ENCODE measurements around the gene MYO6. TPM values are rescaled to one million over a fixed set of nuclear protein-coding genes. Genes with fewer than 3 reads are reported as not detected.

The MYO6 gene
- total RNA-seq, 2 donors from 2014 or later: 72.3 to 80.9 TPM

- TF ChIP-seq CTCF (IDR thresholded peaks at IDR 0.05): no peak
- no peak for DNase-seq
- Histone ChIP-seq H3K9me3 (no peaks in the 10 kb centered on the region), H3K4me1 (no peaks in the 10 kb centered on the region), H3K36me3 (no peaks in the 10 kb centered on the region), H3K4me3 (no peak overlapping the region), H3K9ac (ENCODE audit: low read depth in 2 of 2, low read length in 2 of 2) (no peak overlapping the region), H3K27ac (no peak overlapping the region), H3K27me3 (no peaks in the 10 kb centered on the region)
- intact Hi-C loops (cut with DNase I): no loop called here
These were observed 125.2 kb downstream of the MYO6 start for GRCh38 chr6:75874224-75874623.

- Histone ChIP-seq H3K27ac (no peak overlapping the region), H3K36me3 (no peaks in the 10 kb centered on the region), H3K4me3 (no peak overlapping the region), H3K9ac (ENCODE audit: low read depth in 2 of 2, low read length in 2 of 2) (no peak overlapping the region), H3K9me3 (no peaks in the 10 kb centered on the region), H3K4me1 (no peaks in the 10 kb centered on the region), H3K27me3 (no peaks in the 10 kb centered on the region)
- no peak for DNase-seq
- no peak for TF ChIP-seq CTCF (IDR thresholded peaks at IDR 0.05)
- intact Hi-C loops (cut with DNase I): no loop called here
These were observed 127.1 kb downstream of the MYO6 start for GRCh38 chr6:75876152-75876551.

GRCh38 chr6:75880305-75880704 lies 131.3 kb downstream of the MYO6 start:
- no peak for TF ChIP-seq CTCF (IDR thresholded peaks at IDR 0.05)
- H3K4me1 ChIP-seq: no peaks in the 10 kb centered on the region
- H3K27me3 ChIP-seq: no peaks in the 10 kb centered on the region
- no peak for DNase-seq
- no peaks in the 10 kb centered on the region for H3K9me3 ChIP-seq
- intact Hi-C loops (cut with DNase I): no loop called here
- no peak overlapping the region for H3K9ac ChIP-seq (ENCODE audit: low read depth in 2 of 2, low read length in 2 of 2)
- H3K27ac ChIP-seq: no peak overlapping the region
- no peak overlapping the region for H3K4me3 ChIP-seq
- no peaks in the 10 kb centered on the region for H3K36me3 ChIP-seq

- Histone ChIP-seq H3K4me3 (no peak overlapping the region), H3K9ac (ENCODE audit: low read depth in 2 of 2, low read length in 2 of 2) (no peak overlapping the region), H3K9me3 (no peaks in the 10 kb centered on the region), H3K27me3 (no peaks in the 10 kb centered on the region), H3K4me1 (no peaks in the 10 kb centered on the region), H3K27ac (no peak overlapping the region), H3K36me3 (no peaks in the 10 kb centered on the region)
- DNase-seq: no peak
- intact Hi-C loops (cut with DNase I): no loop called here
- TF ChIP-seq CTCF (IDR thresholded peaks at IDR 0.05): no peak
These were observed 133.7 kb downstream of the MYO6 start for GRCh38 chr6:75882734-75883133.

- Histone ChIP-seq H3K4me3 (no peak overlapping the region), H3K27ac (no peak overlapping the region), H3K36me3 (no peaks in the 10 kb centered on the region), H3K9ac (ENCODE audit: low read depth in 2 of 2, low read length in 2 of 2) (no peak overlapping the region), H3K4me1 (no peaks in the 10 kb centered on the region), H3K27me3 (no peaks in the 10 kb centered on the region), H3K9me3 (no peaks in the 10 kb centered on the region)
- TF ChIP-seq CTCF (IDR thresholded peaks at IDR 0.05): no peak
- intact Hi-C loops (cut with DNase I): no loop called here
- no peak for DNase-seq
These were observed 135.8 kb downstream of the MYO6 start for GRCh38 chr6:75884822-75885221.

- Histone ChIP-seq H3K4me1 (no peaks in the 10 kb centered on the region), H3K27me3 (no peaks in the 10 kb centered on the region), H3K9me3 (no peaks in the 10 kb centered on the region), H3K27ac (no peak overlapping the region), H3K9ac (ENCODE audit: low read depth in 2 of 2, low read length in 2 of 2) (no peak overlapping the region), H3K4me3 (no peak overlapping the region), H3K36me3 (no peaks in the 10 kb centered on the region)
- no peak for TF ChIP-seq CTCF (IDR thresholded peaks at IDR 0.05)
- no peak for DNase-seq
- intact Hi-C loops (cut with DNase I): no loop called here
These were observed 143.3 kb downstream of the MYO6 start for GRCh38 chr6:75892384-75892783.
